Heart left ventricle (tissue), 16 donors: ENCODE results near the gene COL26A1. TPM values are rescaled to one million over a fixed set of nuclear protein-coding genes. Genes with fewer than 3 reads are reported as not detected.
A peak's percentile ranks its signal among the peaks of the same experiment; 100 is the strongest.
"Not testable (repeated sequence)": the region's sequence is repeated elsewhere in the genome, so short reads cannot be mapped to it uniquely, and the experiment has no call there.

Experiments
- ATAC-seq, 4 donors: fragments of 200-7000 bp; cut with Tn5 transposase; one replicate each; pipeline ENCODE4 v1.9.1; 2020 to 2022; ENCODE audit warnings: moderate library complexity in 4 of 4, mild to moderate bottlenecking in 3 of 4, moderate number of reproducible peaks in 1 of 4
- DNase-seq, 5 donors: peaks; one replicate each; pipeline ENCODE4 v3.0.0-alpha.2; 2020
- H3K27ac ChIP-seq, 12 donors: fragments of 200-600 bp; sonication (generic) in 4 of 12; one replicate each; pipeline versions ENCODE4 v1.5.0 to v1.8.0; 2016 to 2022; ENCODE audit warnings: mild to moderate bottlenecking in 2 of 12
- H3K27me3 ChIP-seq, 9 donors: fragments of 200-600 bp; sonication (generic) in 2 of 9; one replicate each; pipeline versions ENCODE4 v1.5.1 to v1.8.0; 2016 to 2022; ENCODE audit warnings: mild to moderate bottlenecking in 3 of 9
- H3K36me3 ChIP-seq, 9 donors: fragments of 200-600 bp; sonication (generic) in 2 of 9; one replicate each; pipeline versions ENCODE4 v1.5.0 to v1.8.0; 2018 to 2022; ENCODE audit warnings: mild to moderate bottlenecking in 2 of 9
- H3K4me1 ChIP-seq, 12 donors: fragments of 200-600 bp; sonication (generic) in 4 of 12; one replicate each; pipeline versions ENCODE4 v1.5.0 to v1.8.0; 2016 to 2022; ENCODE audit warnings: mild to moderate bottlenecking in 3 of 12
- H3K4me3 ChIP-seq, 12 donors: fragments of 200-600 bp; sonication (generic) in 4 of 12; one replicate each; pipeline versions ENCODE4 v1.5.0 to v1.8.0; 2017 to 2022; ENCODE audit warnings: mild to moderate bottlenecking in 9 of 12, moderate library complexity in 4 of 12
- H3K9me3 ChIP-seq, 12 donors: fragments of 200-600 bp; sonication (generic) in 4 of 12; one replicate each; pipeline versions ENCODE4 v1.5.0 to v1.8.0; 2016 to 2022; ENCODE audit warnings: mild to moderate bottlenecking in 1 of 12
- POLR2A ChIP-seq, 2 donors: fragments of 450-650 bp; IDR thresholded peaks; one replicate each; pipeline ENCODE4 v1.6.1; 2017; ENCODE audit warnings: antibody characterized with exemption in 2 of 2, mild to moderate bottlenecking in 2 of 2, moderate library complexity in 2 of 2
- WGBS, 4 donors: extraction: QIAGEN DNeasy Blood & Tissue Kit in 2 of 4; methylation state at CpG; one replicate each; pipeline versions ENCODE4 v1.1.5 to v1.1.7; 2013 to 2018; 5-methylcytosine and 5-hydroxymethylcytosine counted together
- intact Hi-C, 10 donors: fragments of 100-400 bp; cut with DNase I; formaldehyde crosslinking; loops; one replicate each; pipeline versions ENCODE4 v1.11.1 to v1.14.2; 2022
- polyA plus RNA-seq, 2 donors: library from polyadenylated mRNA; stranded (reverse); fragments of 200-250 nt; gene quantifications; one replicate each; pipeline ENCODE4 v1.2.3, GENCODE V29; 2013
- total RNA-seq, 9 donors: library from RNA; depleted of rRNA in 2 of 9; stranded (reverse); fragments of >200 nt in 2 of 9; fragmentation: NEBNext Ultra II Directional in 3 of 9; extraction: Animal tissue kit (Norgen Biotek cat#: 25700) in 3 of 9; gene quantifications; one replicate each; pipeline versions ENCODE4 v1.1.0 to v1.2.4, GENCODE V29; 2016 to 2023
- TF ChIP-seq, protein P1 (sequence below), 12 donors: fragments of 200-600 bp; sonication (generic) in 4 of 12; IDR thresholded peaks; one replicate each; pipeline versions ENCODE4 v1.5.0 to v1.8.0; 2018 to 2022; ENCODE audit warnings: antibody characterized with exemption in 12 of 12, mild to moderate bottlenecking in 5 of 12
- donor health status: ischemic (EF 13 %, LVEDD 7.1; RV severe dilation, severe dysfunction).
- donor health status: healthy with polysubstance abuse.
- donor health status: DM: no; HTN: yes; CAD: no.
- donor health status: DM: no; HTN: no; CAD: no.
- donor health status: ischemic (EF 25% LVEDD 6.9; RV normal size, moderate dysfunction).
- donor health status: ischemic (EF 25% LVEDD 5.7; RV mildly dilated, moderate dysfunction).
- donor health status: healthy.
- donor health status: DM: yes; HTN: yes; CAD: no.
- donor health status: ischemic (EF 35%, LVEDD 5.7; RV mildly dilated, moderate dysfunction).
- donor health status: nonischemic (EF 11% LVEDD 7.7; RV severe dilation, severe dysfunction).
- donor health status: DM: yes; HTN: yes; CAD: no.
- donor health status: PGD.
- donor health status: ischemic (EF 29% LVEDD 5.4; RV normal size, mild dysfunction).
- donor health status: nonischemic (EF 23%, LVEDD 6.1; RV moderate dilation, normal function).

COL26A1 gene
- total and polyA plus RNA-seq, 11 donors: 0.08 to 2.1 TPM; not detected in 9

DNA sequence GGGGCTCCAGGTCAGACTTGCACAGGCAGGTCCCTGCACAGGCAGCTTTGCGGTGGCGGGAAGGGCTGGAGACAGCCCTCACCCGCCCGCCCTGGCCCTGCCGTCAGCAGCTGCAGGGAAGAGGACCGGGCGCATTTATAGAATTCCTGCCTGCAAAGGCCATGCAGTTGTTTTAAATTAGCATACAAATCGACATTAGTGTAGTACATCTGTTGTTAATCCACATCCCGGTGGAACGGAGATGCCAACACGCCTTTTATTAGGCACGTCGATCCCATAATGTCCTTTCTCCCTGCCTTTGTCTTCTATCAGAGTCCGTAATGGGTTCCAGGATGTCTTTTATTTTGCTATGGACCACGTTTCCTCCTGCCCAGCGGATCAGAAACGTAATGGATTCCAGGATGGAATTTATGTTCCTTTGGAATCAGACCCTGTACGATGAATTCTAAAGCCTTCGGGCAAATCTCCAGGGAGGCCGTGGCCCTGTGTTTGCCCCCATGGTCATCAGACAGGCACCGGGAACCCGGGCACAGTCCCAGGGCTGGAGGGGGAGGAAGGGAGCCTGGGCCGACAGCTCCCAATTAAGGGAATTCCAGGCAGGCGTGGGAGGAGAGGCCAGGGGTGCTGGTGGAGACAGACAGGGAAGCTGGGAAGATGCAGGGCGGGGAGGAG is 123.9 kb downstream of the COL26A1 start:
- ATAC-seq: no peak
- 43 to 54% (median 47%) methylated on average over 21 to 25 of the region's 25 CpGs for WGBS, 4 donors

DNA sequence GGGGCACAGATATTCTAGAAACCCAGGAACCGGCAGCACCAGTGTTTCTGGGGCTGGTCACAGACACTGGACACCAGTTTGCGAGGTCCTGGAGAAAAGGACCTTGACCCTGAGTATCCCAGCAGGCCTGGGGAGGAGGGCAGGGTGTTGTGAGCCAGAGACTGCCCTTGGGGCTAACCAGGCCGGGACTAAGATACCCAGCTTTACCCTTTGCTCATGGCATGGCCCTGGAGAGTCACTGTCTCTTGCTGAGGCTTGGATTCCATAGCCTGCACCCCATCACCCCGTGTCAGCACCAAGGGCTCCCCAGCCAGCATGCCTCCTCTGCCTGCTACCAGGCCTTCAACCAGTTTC is 124.4 kb downstream of the COL26A1 start:
- no peak for TF ChIP-seq POLR2A (IDR thresholded peaks at IDR 0.05)
- TF ChIP-seq, protein P1, sequence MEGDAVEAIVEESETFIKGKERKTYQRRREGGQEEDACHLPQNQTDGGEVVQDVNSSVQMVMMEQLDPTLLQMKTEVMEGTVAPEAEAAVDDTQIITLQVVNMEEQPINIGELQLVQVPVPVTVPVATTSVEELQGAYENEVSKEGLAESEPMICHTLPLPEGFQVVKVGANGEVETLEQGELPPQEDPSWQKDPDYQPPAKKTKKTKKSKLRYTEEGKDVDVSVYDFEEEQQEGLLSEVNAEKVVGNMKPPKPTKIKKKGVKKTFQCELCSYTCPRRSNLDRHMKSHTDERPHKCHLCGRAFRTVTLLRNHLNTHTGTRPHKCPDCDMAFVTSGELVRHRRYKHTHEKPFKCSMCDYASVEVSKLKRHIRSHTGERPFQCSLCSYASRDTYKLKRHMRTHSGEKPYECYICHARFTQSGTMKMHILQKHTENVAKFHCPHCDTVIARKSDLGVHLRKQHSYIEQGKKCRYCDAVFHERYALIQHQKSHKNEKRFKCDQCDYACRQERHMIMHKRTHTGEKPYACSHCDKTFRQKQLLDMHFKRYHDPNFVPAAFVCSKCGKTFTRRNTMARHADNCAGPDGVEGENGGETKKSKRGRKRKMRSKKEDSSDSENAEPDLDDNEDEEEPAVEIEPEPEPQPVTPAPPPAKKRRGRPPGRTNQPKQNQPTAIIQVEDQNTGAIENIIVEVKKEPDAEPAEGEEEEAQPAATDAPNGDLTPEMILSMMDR (IDR thresholded peaks at IDR 0.05): no peak
- intact Hi-C loops: no loop called here
- no peak overlapping the region for H3K4me3 ChIP-seq
- ATAC-seq (no peak), DNase-seq (no peak)
- no peak overlapping the region for H3K27ac ChIP-seq
- WGBS, 4 donors: 67 to 81% (median 70%) methylated on average over 4 of the region's 4 CpGs
- no peaks in the 10 kb centered on the region for H3K4me1 ChIP-seq
- H3K27me3 ChIP-seq: peaks cover 0 to 41% (median 4%) of the 10 kb centered on the region in 9 donors
- no peaks in the 10 kb centered on the region for H3K36me3 ChIP-seq
- H3K9me3 ChIP-seq: no peaks in the 10 kb centered on the region

More for the DNA sequence above, 123.9 kb downstream of the COL26A1 start:
- Histone ChIP-seq H3K4me1 (no peaks in the 10 kb centered on the region), H3K9me3 (no peaks in the 10 kb centered on the region), H3K4me3 (no peak overlapping the region), H3K27ac (no peak overlapping the region), H3K27me3 (peaks cover 0 to 37% (median 4%) of the 10 kb centered on the region in 9 donors), H3K36me3 (no peaks in the 10 kb centered on the region)
- intact Hi-C loops: no loop called here
- TF ChIP-seq POLR2A (IDR thresholded peaks at IDR 0.05): no peak
- TF ChIP-seq, protein P1 (IDR thresholded peaks at IDR 0.05): no peak
- DNase-seq: peak in 1 of 5 donors; percentile 13

DNA sequence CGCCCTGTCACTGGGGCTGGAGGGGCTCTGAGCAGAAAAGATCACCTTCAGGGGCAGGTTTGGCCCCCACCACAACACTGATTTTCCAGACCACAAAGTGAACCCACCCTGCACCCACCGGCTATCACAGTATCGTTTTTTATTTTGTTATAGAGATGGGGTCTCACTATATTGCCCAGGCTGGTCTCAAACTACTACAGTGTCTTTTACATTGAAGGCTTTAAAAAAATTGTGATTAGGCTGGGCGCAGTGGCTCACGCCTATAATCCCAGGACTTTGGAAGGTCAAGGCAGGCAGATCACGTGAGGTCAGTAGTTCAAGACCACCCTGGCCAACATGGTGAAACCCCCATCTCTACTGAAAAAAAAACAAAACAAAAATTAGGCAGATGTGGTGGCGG is 125.1 kb downstream of the COL26A1 start:
- Histone ChIP-seq H3K9me3 (no peaks in the 10 kb centered on the region), H3K4me3 (no peak overlapping the region), H3K4me1 (no peaks in the 10 kb centered on the region), H3K36me3 (no peaks in the 10 kb centered on the region), H3K27ac (no peak overlapping the region), H3K27me3 (peaks cover 0 to 45% (median 6%) of the 10 kb centered on the region in 9 donors)
- ATAC-seq (no peak), DNase-seq (no peak)
- intact Hi-C loops: no loop called here
- TF ChIP-seq, protein P1 (IDR thresholded peaks at IDR 0.05): no peak
- no peak for TF ChIP-seq POLR2A (IDR thresholded peaks at IDR 0.05)
- 90 to 95% (median 92%) methylated on average over 7 of the region's 7 CpGs for WGBS, 4 donors

DNA sequence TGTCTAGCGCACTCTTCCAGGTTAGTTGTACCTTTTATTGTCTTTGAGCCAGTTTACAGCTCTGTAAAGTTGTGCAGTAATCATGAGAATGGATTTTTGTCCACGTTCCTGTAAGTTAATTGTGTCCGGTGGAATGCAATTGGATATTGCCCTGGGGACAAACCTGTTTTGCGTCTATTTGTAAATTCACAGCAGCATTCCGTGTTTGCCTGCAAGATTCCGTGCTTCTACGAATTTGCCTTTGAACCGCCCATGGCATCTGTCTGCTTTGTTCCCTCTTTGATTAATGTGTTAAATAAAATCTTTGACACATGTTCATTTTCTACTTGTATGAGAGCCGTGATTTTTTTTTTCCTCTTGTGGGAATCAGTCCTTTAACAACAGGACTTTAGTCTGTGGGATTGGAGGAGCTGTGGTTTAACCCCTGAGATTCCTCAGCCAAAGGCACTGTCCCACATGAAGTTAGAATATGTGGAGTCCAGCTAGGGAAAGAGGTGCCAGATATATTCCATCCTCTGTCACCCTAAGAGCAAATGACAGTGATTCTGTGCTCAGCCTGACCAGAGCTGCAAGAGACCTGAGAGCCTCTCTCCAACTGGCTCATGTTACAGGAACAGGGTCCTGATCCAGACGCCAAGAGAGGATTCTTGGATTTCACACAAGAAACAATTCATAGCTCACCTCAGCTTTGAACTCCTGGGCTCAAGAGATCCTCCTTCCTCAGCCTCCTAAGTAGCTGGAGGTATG is 126.3 kb downstream of the COL26A1 start:
- Histone ChIP-seq H3K4me1 (no peaks in the 10 kb centered on the region), H3K27ac (no peak overlapping the region), H3K4me3 (no peak overlapping the region), H3K27me3 (peaks cover 0 to 50% (median 6%) of the 10 kb centered on the region in 9 donors), H3K9me3 (no peaks in the 10 kb centered on the region), H3K36me3 (no peaks in the 10 kb centered on the region)
- DNase-seq (no peak), ATAC-seq (no peak)
- TF ChIP-seq POLR2A (IDR thresholded peaks at IDR 0.05): no peak
- TF ChIP-seq, protein P1 (IDR thresholded peaks at IDR 0.05): no peak
- intact Hi-C loops: no loop called here
- 46 to 49% (median 47%) methylated on average over 10 of the region's 10 CpGs for WGBS, 4 donors

DNA sequence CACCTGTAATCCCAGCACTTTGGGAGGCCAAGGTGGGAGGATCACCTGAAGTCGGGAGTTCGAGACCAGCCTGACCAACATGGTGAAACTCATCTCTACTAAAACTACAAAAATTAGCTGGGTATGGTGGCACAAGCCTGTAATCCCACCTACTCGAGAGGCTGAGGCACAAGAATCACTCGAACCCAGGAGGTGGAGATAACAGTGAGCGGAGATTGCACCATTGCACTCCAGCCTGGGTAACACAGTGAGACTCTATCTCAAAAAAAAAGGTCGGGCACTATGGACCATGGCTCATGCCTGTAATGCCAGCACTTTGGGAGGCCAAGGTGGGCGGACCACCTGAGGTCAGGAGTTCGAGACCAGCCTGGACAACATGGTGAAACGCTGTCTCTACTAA is 127.8 kb downstream of the COL26A1 start:
- peaks cover 0 to 43% (median 6%) of the 10 kb centered on the region in 9 donors for H3K27me3 ChIP-seq
- H3K4me1 ChIP-seq, intact Hi-C loops: not testable (repeated sequence)

DNA sequence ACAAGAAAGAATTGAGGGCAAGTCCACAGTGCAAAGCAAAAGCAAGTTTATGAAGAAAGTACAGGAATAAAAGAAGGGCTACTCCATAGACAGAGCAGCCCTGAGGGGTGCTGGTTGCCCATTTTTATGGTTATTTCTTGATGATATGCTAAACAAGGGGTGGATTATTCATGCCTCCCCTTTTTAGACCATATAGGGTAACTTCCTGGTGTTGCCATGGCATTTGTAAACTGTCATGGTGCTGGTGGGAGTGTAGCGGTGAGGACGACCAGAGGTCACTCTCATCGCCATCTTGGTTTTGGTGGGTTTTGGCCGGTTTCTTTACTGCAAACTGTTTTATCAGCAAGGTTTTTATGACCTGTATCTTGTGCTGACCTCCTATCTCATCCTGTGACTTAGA is 128.8 kb downstream of the COL26A1 start:
- H3K36me3 ChIP-seq, ATAC-seq, DNase-seq, H3K27ac ChIP-seq, H3K9me3 ChIP-seq, H3K4me1 ChIP-seq, H3K4me3 ChIP-seq, intact Hi-C loops: not testable (repeated sequence)
- H3K27me3 ChIP-seq: peaks cover 0 to 41% (median 6%) of the 10 kb centered on the region in 9 donors
- WGBS, 4 donors: 73 to 90% (median 83%) methylated on average over 4 of the region's 4 CpGs

More for the DNA sequence above, 127.8 kb downstream of the COL26A1 start:
- H3K27ac ChIP-seq, H3K4me3 ChIP-seq, DNase-seq, H3K9me3 ChIP-seq, H3K36me3 ChIP-seq, ATAC-seq: not testable (repeated sequence)
- 79 to 94% (median 90%) methylated on average over 9 of the region's 9 CpGs for WGBS, 4 donors
